ENCODE results near the gene FMNL3.
"Not testable (repeated sequence)": the region's sequence is repeated elsewhere in the genome, so short reads cannot be mapped to it uniquely, and the experiment has no call there.

Gene FMNL3, protein sequence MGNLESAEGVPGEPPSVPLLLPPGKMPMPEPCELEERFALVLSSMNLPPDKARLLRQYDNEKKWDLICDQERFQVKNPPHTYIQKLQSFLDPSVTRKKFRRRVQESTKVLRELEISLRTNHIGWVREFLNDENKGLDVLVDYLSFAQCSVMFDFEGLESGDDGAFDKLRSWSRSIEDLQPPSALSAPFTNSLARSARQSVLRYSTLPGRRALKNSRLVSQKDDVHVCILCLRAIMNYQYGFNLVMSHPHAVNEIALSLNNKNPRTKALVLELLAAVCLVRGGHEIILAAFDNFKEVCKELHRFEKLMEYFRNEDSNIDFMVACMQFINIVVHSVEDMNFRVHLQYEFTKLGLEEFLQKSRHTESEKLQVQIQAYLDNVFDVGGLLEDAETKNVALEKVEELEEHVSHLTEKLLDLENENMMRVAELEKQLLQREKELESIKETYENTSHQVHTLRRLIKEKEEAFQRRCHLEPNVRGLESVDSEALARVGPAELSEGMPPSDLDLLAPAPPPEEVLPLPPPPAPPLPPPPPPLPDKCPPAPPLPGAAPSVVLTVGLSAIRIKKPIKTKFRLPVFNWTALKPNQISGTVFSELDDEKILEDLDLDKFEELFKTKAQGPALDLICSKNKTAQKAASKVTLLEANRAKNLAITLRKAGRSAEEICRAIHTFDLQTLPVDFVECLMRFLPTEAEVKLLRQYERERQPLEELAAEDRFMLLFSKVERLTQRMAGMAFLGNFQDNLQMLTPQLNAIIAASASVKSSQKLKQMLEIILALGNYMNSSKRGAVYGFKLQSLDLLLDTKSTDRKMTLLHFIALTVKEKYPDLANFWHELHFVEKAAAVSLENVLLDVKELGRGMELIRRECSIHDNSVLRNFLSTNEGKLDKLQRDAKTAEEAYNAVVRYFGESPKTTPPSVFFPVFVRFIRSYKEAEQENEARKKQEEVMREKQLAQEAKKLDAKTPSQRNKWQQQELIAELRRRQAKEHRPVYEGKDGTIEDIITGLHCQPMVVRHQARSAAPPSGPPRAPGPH

GRCh38 chr12:49707128-49707811, at the start of gene FMNL3:
TSS of gene FMNL3 (minus strand) at chr12:49707405. CDS start at chr12:49707180, 225 bp downstream.
- peak; percentile 93 for DNase-seq (ENCODE audit: low spot score)

DNA sequence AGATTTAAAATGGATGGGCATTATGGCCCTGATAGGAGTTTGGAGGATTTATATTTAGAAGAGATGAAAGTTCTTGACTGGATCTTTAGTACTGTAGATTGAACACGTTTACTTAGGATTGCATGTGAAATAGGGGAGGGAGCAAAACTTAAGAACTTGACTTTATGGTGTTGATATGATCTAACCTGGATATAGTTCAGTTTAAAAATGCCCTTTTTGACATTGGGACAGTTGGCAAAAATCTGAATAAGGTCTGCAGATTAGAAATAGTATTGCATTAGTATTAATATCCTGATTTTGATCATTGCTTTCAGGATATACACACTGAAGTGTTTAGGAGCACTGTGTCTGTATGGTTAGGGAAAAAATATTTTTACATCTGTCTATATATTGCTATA, 43.8 kb upstream of the FMNL3 start:
- no peak for DNase-seq (ENCODE audit: low spot score)

GRCh38 chr12:49750027-49750995, 43.1 kb upstream of the FMNL3 start:
- no peak for DNase-seq (ENCODE audit: low spot score)

- DNase-seq (ENCODE audit: low spot score), result no peak
Measured at GRCh38 chr12:49748800-49749199, 41.6 kb upstream of the FMNL3 start.

GRCh38 chr12:49748306-49748705, 41.1 kb upstream of the FMNL3 start:
- DNase-seq (ENCODE audit: low spot score), result no peak

DNA sequence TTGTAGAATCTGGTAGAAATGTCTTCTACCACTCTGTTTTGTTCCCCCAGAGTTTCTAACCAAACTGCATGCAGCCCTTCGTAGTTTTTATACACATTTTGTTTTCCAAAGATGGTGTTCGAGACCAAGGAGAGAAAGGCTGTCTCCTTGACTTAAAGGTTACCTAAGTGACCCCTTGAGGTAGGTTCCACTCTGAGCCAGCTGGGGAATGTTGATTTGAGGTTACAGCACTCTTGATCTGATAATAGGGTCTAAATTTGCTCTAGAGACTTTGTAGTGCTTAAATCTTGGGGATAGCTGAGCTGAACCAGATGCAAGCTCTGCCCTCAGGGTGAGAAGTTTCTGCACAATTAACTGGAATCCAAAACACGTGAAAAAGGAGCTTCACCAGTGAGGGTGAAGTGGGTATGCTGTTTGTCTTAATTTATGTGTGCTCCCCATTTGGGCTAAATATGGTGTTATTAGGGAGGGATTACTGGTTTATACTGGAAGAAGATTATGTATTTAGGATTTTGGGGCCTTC, 37.2 kb upstream of the FMNL3 start:
- no peak for DNase-seq (ENCODE audit: low spot score)

DNA sequence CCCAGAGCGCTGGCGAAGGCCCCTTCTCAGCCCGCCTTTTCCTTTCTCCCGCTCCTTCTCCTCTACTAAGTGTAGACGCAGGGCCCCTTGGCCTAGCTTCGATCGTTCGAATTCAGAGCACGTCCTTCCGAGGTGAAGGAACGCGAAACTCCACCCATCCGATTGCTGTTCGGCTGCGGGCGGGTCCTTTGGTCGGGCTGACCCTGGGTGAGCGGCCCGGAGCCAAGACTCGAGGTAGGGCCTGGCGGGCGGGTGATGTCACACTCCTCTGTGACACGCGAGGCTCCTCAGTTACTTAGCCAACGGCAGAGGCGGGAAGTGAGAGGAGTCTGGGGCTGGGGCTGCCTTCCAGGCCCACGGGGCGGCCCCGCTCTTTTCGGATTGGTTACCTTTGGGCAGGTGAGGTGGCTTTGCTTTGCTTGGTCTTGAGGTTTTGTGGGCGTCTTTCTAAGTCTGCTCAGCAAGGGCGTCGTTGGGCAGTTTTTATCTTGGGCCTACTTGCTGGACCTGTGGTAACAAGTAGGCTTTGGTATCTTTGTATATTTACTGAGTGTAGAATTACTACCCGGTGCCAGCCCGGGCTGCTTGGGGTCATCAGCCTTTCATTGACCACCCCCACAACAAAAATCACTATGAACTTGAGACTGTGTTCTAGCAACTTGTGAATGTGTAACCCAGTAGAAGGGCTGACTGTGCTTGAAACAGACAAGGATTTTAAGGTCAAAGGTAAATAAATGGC, 34.8 kb upstream of the FMNL3 start:
- DNase-seq (ENCODE audit: low spot score), result peak; percentile 52

GRCh38 chr12:49740930-49741881, 34.0 kb upstream of the FMNL3 start, which contains the start of gene TMBIM6:
TSS of gene TMBIM6 (plus strand) at chr12:49741557. CDS start at chr12:49752494, 10,937 bp downstream.
- DNase-seq (ENCODE audit: low spot score), result peak; percentile 87

GRCh38 chr12:49740277-49740676, 33.1 kb upstream of the FMNL3 start:
- not testable (repeated sequence) for DNase-seq (ENCODE audit: low spot score)

DNA sequence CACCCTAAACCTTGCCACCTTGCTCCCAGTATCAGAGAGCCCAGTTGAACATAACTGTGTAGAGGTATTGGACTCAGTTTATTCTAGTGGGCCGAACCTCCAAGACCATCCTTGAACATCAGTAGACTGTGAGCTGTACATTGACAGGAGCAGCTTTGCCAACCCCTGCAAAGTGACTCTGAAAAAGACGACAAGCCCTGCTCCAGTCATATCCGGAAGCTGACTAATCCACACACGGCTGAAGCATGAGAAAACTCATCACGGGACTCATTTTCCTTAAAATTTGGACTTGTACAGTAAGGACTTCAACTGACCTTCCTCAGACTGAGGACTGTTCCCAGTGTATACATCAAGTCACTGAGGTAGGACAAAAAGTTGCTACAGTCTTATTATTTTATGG, 31.5 kb upstream of the FMNL3 start:
- not testable (repeated sequence) for DNase-seq (ENCODE audit: low spot score)

DNA sequence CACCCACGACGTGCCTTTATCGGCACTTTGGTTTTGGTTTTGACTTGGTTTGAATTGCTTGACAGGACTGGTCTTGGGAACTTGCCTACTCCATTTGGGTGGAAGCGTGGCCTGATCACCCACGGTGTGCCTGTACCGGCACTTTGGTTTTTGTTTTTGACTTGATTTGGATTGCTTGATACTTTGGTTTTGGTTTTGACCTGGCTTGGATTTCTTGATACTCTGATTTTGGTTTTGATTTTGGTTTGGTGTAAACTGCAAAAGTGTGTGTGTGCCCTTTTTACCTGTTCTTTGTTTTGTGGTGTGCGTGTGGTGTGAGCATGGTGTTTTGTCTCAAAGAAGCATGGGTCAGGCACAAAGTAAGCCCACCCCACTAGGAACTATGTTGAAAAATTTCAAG, 27.7 kb upstream of the FMNL3 start:
- DNase-seq (ENCODE audit: low spot score), result not testable (repeated sequence)

- DNase-seq (ENCODE audit: low spot score), result no peak
Measured at GRCh38 chr12:49733219-49734017, 26.2 kb upstream of the FMNL3 start.

GRCh38 chr12:49730568-49731101, 23.4 kb upstream of the FMNL3 start:
- DNase-seq (ENCODE audit: low spot score), result no peak

- DNase-seq (ENCODE audit: low spot score), result no peak
Measured at GRCh38 chr12:49730050-49730449, 22.8 kb upstream of the FMNL3 start.

DNA sequence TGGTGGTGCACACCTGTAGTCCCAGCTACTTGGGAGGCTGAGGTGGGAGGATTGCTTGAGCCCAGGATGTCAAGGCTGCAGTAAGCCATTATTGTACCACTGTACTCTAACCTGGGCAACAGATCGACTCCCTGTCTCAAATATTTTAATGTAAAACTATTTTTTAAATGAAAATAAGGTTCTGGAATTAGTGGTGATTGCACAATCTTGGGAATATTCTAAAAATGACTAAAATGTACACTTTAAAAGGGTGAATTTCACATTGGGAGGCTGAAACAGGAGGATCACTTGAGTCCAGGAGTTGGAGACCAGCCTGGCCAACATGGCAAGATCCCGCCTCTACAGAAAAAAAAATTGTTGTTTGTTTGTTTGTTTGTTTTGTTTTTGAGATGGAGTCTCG, 21.2 kb upstream of the FMNL3 start:
- no peak for DNase-seq (ENCODE audit: low spot score)

DNA sequence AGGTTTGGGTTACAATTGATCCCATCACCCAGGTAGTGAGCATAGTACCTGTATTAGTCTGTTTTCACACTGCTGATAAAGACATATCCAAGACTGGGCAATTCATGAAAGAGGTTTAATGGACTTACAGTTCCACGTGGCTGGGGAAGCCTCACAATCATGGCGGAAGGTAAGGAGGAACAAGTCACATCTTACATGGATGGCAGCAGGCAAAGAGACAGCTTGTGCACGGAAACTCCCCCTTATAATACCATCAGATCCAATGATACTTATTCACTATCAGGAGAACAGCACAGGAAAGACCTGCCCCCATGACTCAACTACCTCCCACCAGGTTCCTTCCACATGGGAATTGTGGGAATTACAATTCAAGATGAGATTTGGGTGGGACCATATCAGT, 14.2 kb upstream of the FMNL3 start:
- DNase-seq (ENCODE audit: low spot score), result not testable (repeated sequence)

DNA sequence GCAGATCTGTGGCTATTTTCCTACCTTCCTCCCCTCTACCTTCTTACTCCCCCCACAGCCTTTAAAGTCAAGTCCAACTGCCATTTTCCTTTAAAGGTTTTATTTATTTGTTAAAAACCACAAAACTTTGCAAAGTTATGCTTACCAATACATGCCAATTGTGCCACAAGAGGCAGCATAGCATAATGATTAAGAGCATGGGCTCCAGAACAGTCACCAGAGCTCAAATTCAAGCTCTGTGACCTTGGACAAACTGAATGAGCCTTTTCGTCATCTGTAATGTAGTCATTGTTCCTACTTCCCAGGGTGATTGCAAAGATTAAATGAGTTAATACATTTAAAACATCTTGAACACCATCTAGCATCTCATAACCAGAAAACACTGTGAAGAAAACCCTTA, 13.0 kb upstream of the FMNL3 start:
- no peak for DNase-seq (ENCODE audit: low spot score)

GRCh38 chr12:49717800-49718199, 10.6 kb upstream of the FMNL3 start:
- not testable (repeated sequence) for DNase-seq (ENCODE audit: low spot score)
